Measurements from ENCODE around the gene BTNL9. TPM values are rescaled to one million over a fixed set of nuclear protein-coding genes. Genes with fewer than 3 reads are reported as not detected.
"Not testable (repeated sequence)": the region's sequence is repeated elsewhere in the genome, so short reads cannot be mapped to it uniquely, and the experiment has no call there.

Gene BTNL9
- total RNA-seq, 1 donor from 2014 or later = 37.8 TPM

- intact Hi-C loops (cut with micrococcal nuclease) = no loop called here
Measured at GRCh38 chr5:181041043-181041442, 977 bp downstream of the BTNL9 start.

GRCh38 chr5:181042036-181042713 is 2.1 kb downstream of the BTNL9 start:
- DNase-seq (no peak), ATAC-seq (no peak)
- intact Hi-C loops (cut with micrococcal nuclease) = no loop called here

More at GRCh38 chr5:181041043-181041442, 977 bp downstream of the BTNL9 start:
- ATAC-seq (no peak), DNase-seq (no peak)

DNA sequence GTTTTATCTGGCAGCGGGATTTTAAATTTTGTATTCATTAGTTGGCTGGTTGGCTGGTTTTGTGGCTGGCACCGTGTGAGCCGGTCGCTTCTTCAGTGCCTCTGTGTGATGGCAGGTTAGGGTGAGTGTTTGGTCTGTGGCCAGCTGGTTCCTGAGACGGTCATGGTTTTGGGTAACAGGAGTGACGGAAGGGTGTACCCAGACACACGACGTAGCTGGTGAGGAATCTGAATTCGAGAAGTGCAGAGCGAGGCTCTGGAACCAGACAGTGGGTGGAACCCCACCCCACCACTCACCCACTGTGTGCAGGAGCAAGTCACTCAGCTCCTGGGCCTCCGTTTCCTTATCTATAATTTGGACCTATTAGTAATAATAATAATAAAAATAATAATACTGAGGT is 2.7 kb downstream of the BTNL9 start:
- DNase-seq (no peak), ATAC-seq (no peak)
- intact Hi-C loops (cut with micrococcal nuclease) = no loop called here

GRCh38 chr5:181043285-181044092 is 3.4 kb downstream of the BTNL9 start:
- ATAC-seq = peak; percentile 39
- no peak for DNase-seq
- intact Hi-C loops (cut with micrococcal nuclease) = no loop called here

DNA sequence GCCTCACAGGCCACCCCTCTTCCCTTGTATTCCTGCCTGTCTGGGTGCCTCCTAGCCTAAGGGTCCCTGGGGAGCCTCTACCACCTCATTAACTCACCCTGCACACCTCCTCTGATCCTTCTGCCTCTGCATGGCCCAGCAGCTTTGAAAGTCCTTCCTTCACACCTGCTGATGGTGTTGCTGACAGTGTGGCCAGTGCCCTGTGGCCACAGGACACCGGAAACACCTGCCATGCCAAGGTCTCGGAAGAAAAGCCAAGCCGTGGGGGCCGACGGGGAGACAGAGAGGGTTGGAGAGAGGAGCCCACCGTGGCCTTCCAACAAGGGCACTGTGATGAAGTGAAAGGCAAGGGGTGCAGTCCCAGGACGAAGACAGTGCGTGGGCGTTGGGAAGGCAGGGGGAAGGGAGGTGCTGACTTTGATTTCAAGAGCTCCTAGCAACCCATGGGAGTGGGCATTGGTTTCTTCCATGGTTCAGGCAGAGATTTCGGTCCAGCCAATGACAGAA is 4.1 kb downstream of the BTNL9 start:
- DNase-seq (no peak), ATAC-seq (no peak)
- intact Hi-C loops (cut with micrococcal nuclease) = no loop called here

GRCh38 chr5:181044662-181045305 is 4.7 kb downstream of the BTNL9 start:
- intact Hi-C loops (cut with micrococcal nuclease) = no loop called here
- peak; percentile 81 for ATAC-seq
- peak; percentile 65 for DNase-seq

- intact Hi-C loops (cut with micrococcal nuclease) = no loop called here
- DNase-seq = no peak
- ATAC-seq = no peak
Measured at GRCh38 chr5:181045316-181045715, 5.2 kb downstream of the BTNL9 start.

GRCh38 chr5:181045857-181046256 is 5.8 kb downstream of the BTNL9 start:
- intact Hi-C loops (cut with micrococcal nuclease); DNase-seq; ATAC-seq: not testable (repeated sequence)

DNA sequence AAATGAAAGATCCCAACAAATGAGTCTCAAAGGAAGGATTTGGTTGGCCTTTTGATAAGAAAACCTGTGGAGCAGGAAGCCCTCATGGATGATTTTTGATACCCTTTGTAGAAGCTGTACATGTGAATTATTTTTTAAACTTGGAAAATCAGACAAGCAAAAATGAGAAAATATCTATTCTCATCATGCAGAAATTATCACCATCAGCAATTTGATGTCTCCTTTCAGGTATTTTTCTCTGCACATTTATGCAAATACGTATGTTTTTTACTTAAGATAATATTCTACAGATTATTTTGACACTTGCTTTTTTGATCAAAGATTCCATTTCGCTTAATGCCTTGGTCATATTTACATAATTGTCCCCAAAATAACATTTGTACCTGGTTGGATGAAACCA is 7.2 kb downstream of the BTNL9 start:
- ATAC-seq = no peak
- intact Hi-C loops (cut with micrococcal nuclease) = no loop called here
- DNase-seq = no peak

DNA sequence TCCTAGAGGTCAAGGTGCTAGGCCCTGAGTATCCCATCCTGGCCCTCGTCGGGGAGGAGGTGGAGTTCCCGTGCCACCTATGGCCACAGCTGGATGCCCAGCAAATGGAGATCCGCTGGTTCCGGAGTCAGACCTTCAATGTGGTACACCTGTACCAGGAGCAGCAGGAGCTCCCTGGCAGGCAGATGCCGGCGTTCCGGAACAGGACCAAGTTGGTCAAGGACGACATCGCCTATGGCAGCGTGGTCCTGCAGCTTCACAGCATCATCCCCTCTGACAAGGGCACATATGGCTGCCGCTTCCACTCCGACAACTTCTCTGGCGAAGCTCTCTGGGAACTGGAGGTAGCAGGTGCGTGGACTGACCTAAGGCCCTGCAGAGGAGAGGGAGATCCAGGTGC is 7.9 kb downstream of the BTNL9 start:
- intact Hi-C loops (cut with micrococcal nuclease) = no loop called here
- ATAC-seq = no peak
- no peak for DNase-seq

GRCh38 chr5:181050016-181050415 is 9.9 kb downstream of the BTNL9 start:
- DNase-seq (no peak), ATAC-seq (no peak)
- intact Hi-C loops (cut with micrococcal nuclease) = no loop called here

DNA sequence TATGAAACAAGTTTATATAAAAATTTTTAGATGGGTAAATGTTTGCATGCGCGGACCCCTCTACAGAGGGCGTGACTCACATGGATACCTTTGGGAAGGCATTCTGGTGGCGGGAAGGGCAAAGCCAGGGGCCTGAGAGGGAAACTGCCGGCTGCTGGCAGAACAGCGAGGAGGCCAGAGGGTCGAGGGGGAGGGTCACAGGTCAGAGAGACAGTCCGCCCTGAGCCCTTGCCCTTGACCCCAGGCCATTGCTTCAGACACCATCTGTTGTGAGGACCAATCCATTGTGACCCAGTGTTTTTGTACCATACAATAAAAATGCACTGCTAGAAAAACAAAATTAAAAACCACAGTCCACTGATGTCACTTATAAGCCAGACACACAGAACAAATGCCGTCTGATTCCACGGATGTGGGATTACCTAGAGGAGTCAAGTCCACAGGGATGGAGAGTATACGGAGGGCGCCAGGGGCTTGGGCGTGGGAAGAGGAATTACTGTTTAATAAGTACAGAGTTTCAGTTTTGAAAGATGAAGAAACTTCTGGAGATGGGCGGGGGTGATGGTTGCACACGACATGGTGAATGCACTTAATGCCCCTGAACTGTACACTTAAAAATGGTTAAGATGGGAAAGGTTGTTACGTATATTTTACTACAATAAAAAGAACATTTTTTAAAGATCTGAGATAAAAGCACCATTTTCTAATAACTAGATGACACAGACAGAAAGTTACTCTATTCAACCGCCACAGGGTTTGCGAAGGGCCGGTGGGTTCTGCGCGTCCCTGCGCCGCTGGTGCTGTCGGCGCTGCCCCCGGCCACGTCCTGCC is 12.0 kb downstream of the BTNL9 start:
- no peak for DNase-seq
- ATAC-seq = no peak
- intact Hi-C loops (cut with micrococcal nuclease) = no loop called here

GRCh38 chr5:181052672-181053487 is 12.8 kb downstream of the BTNL9 start:
- DNase-seq (no peak), ATAC-seq (peak; percentile 58)
- intact Hi-C loops (cut with micrococcal nuclease) = no loop called here

GRCh38 chr5:181053488-181054121 is 13.5 kb downstream of the BTNL9 start:
- intact Hi-C loops (cut with micrococcal nuclease) = no loop called here
- ATAC-seq (peak; percentile 44), DNase-seq (no peak)

DNA sequence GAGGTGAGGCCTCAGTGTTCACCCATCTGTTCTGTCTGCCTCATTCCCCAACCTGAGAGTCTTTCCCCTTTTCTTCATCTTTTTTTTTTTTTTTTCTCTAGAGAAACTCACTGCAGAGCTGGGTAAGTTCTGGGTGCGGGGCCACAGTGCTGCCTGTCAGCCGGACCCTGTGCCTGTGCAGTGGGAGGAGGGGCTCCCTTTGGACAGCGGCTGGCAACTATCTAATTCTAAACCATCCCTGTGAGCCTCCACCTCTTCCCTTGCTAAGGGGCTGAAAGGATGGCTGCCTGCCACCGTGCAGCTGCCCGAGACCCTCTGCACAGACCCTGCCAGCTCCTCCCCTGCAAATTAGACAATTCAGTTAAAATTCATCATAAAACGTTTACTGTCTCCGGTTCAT is 14.1 kb downstream of the BTNL9 start:
- no peak for DNase-seq
- intact Hi-C loops (cut with micrococcal nuclease) = no loop called here
- ATAC-seq = no peak

GRCh38 chr5:181054871-181055459 is 14.9 kb downstream of the BTNL9 start:
- no peak for DNase-seq
- no peak for ATAC-seq
- intact Hi-C loops (cut with micrococcal nuclease) = no loop called here

- ATAC-seq (no peak), DNase-seq (no peak)
- intact Hi-C loops (cut with micrococcal nuclease) = no loop called here
Measured at GRCh38 chr5:181056431-181056830, 16.4 kb downstream of the BTNL9 start.

DNA sequence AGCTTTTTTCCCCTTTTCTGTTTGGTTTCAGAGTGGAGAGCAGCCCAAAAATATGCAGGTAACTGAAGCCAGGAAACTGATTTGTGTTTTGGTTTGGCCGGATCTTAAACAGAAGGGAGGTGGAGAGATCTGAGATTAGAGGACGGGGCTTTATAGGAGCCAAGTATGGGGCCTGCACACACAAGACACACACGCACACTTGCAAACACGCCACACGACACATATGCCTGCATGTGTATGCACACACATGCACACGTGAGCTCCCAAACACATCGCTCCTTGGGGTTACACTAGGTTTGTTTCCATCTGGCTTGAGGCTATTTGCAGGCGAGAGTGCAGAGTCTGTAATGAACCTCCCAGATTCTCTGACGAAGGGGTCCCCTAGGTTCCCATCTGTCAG is 18.3 kb downstream of the BTNL9 start:
- intact Hi-C loops (cut with micrococcal nuclease) = no loop called here
- no peak for DNase-seq
- no peak for ATAC-seq

Measured in left ventricle myocardium superior (tissue), 1 donor.